Measurements from ENCODE around the gene P4HA3. TPM values are rescaled to one million over a fixed set of nuclear protein-coding genes. Genes with fewer than 3 reads are reported as not detected.
A peak's percentile ranks its signal among the peaks of the same experiment; 100 is the strongest.

P4HA3 gene
- total RNA-seq, 6 experiments from 2014 or later: 0.94 to 5.2 (median 1.1) TPM

- H3K9me3 Mint-ChIP-seq: peaks cover 15% of the 10 kb centered on the region
- H3K4me1 Mint-ChIP-seq (ENCODE audit: low read depth): peaks cover 72% of the 10 kb centered on the region
- no peaks in the 10 kb centered on the region; the same call in 1 of the 2 replicates for H3K27me3 Mint-ChIP-seq (ENCODE audit: insufficient read depth)
- peak overlapping the region; percentile 48 for H3K27ac Mint-ChIP-seq
- H3K4me3 Mint-ChIP-seq: no peak overlapping the region
- H3K36me3 Mint-ChIP-seq (ENCODE audit: low read depth): peaks cover 14% of the 10 kb centered on the region
- TF ChIP-seq CTCF (IDR thresholded peaks at IDR 0.05): peak; percentile 86
- no peak for DNase-seq
These were observed 10.2 kb upstream of the P4HA3 start for GRCh38 chr11:74321487-74322188.

DNA sequence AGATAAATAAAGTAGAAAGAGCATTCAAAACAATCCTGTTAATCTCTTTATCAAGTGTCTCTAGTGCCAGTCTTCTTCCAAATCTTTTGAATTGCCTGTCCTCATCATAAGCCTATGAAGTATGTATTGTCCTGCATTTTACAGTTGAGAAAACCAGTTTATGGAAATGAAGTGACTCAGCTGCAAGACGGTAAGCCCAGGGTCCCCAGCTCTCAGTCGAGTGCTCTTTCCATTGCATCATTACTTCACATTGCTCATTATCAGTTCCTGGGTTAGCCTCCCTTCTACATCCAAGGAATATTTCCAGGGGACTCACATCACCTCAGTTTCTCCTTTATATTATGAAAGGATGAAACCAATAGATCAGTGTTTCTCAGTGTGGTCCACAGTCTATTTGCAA, 9.1 kb upstream of the P4HA3 start:
- H3K4me1 Mint-ChIP-seq (ENCODE audit: low read depth): peaks cover 62% of the 10 kb centered on the region

GRCh38 chr11:74319139-74319816, 7.8 kb upstream of the P4HA3 start:
- H3K4me3 Mint-ChIP-seq: peak overlapping the region; percentile 60
- H3K27ac Mint-ChIP-seq: peak overlapping the region; percentile 86
- peaks cover 23% of the 10 kb centered on the region for H3K36me3 Mint-ChIP-seq (ENCODE audit: low read depth)
- H3K4me1 Mint-ChIP-seq (ENCODE audit: low read depth): peaks cover 58% of the 10 kb centered on the region
- no peaks in the 10 kb centered on the region; the same call in 1 of the 2 replicates for H3K27me3 Mint-ChIP-seq (ENCODE audit: insufficient read depth)
- TF ChIP-seq CTCF (IDR thresholded peaks at IDR 0.05): no peak
- H3K9me3 Mint-ChIP-seq: peaks cover 22% of the 10 kb centered on the region
- DNase-seq: peak; percentile 93

More for the DNA sequence above, 9.1 kb upstream of the P4HA3 start:
- no peak for TF ChIP-seq CTCF (IDR thresholded peaks at IDR 0.05)
- Mint-ChIP-seq H3K36me3 (ENCODE audit: low read depth) (peaks cover 16% of the 10 kb centered on the region), H3K27me3 (ENCODE audit: insufficient read depth) (no peaks in the 10 kb centered on the region; the same call in 1 of the 2 replicates), H3K4me3 (no peak overlapping the region), H3K9me3 (peaks cover 21% of the 10 kb centered on the region), H3K27ac (peak overlapping the region; percentile 25; the same call in 1 of the 2 replicates)
- DNase-seq: no peak

DNA sequence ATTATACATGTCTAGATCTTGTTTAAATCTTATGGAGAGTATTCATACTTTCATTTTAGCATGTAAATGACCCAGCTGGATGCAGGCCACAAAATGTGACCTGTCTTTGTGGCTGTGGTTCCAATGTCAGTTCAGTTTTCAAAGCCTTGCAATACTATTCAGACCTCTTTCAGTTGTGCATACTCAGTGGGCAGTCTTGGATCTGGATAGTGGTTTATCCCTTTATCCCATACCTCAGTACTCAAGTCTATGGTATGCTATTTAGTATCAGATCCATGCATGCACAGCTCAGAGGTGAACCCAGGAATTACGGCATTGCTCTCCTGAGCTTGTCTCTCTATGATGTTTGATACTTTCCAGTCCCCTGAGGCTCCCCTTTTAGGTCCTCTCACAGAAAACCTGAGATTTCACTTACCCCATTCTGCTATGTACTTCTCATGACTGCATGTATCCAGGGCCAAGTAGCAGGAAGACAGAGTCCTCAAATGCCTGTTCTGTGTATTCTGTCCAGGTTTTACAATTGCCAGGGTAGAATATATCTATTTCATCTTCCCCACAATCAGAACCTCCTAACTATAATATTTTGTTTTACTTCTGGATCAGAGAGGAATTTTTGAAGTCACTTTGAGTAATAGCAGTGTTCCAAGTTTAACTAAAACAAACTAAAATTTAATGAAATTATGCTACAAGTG, 6.9 kb upstream of the P4HA3 start:
- DNase-seq: peak; percentile 27
- Mint-ChIP-seq H3K36me3 (ENCODE audit: low read depth) (peaks cover 23% of the 10 kb centered on the region), H3K4me1 (ENCODE audit: low read depth) (peaks cover 58% of the 10 kb centered on the region), H3K4me3 (peak overlapping the region; percentile 43), H3K9me3 (peaks cover 22% of the 10 kb centered on the region), H3K27me3 (ENCODE audit: insufficient read depth) (no peaks in the 10 kb centered on the region; the same call in 1 of the 2 replicates), H3K27ac (peak overlapping the region; percentile 86)
- TF ChIP-seq CTCF (IDR thresholded peaks at IDR 0.05): peak; percentile 28

DNA sequence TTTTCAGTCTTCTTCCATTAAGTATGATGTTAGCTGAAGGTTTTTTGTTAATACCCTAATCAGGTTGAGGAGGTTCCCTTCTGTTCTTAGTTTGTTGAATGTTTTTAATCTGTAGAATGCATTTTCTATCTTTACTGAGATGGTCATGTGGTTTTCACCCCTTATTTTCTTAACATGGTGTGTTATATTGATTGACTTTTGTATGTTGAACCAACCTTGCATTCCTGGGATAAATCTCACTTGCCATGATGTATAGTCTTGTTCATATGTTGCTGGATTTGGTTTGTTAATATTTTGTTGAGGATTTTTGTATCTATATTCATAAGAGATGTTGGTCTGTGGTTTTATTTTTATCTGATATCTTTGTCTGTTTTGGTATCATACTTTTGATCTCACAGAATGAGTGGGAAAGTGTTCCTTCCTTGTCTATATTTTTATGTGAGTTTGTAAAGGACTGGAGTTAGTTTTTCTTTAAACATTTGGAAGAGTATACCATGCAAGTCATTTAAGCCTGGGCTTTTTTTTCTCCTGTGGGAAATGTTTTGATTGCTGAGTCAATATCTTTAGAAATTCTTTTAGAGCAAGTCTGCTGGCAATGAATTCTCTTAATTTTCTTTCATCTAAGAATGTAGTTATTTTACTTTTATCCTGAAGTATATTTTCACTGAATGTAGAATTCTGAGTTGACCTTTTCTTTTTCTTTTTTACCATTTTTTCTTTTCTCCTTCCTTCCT, 5.5 kb upstream of the P4HA3 start:
- H3K9me3 Mint-ChIP-seq: peaks cover 22% of the 10 kb centered on the region
- no peak for TF ChIP-seq CTCF (IDR thresholded peaks at IDR 0.05)
- H3K4me1 Mint-ChIP-seq (ENCODE audit: low read depth): peaks cover 48% of the 10 kb centered on the region
- no peaks in the 10 kb centered on the region; the same call in 1 of the 2 replicates for H3K27me3 Mint-ChIP-seq (ENCODE audit: insufficient read depth)
- H3K36me3 Mint-ChIP-seq (ENCODE audit: low read depth): peaks cover 23% of the 10 kb centered on the region
- H3K4me3 Mint-ChIP-seq: no peak overlapping the region
- DNase-seq: peak; percentile 48
- peak overlapping the region; percentile 86 for H3K27ac Mint-ChIP-seq
